A673 (cell line): ENCODE results near the gene TDP1.

Experiments used
- CTCF ChIP-seq: fragments of 300-800, 200-600 bp; sonication (generic); conservative IDR thresholded peaks from 2 replicates; pipeline ENCODE4 v1.5.1; 2017; ENCODE audit warnings: low read depth, mild to moderate bottlenecking, antibody characterized with exemption, low read length, moderate library complexity, mixed read lengths
- EZH2 ChIP-seq: fragments of 200-600 bp; sonication (generic); IDR thresholded peaks from 2 replicates; pipeline ENCODE4 v1.6.1; 2017; ENCODE audit warnings: borderline replicate concordance, low read depth, mild to moderate bottlenecking, mixed read lengths, antibody characterized with exemption, low read length; ENCODE audit not compliant: poor library complexity, severe bottlenecking

- no peak for TF ChIP-seq CTCF
- TF ChIP-seq EZH2 = no peak
These were observed 34.4 kb upstream of the TDP1 start for GRCh38 chr14:89921346-89921745.
